Endodermal cell (in vitro differentiated cells): Measurements from ENCODE around the gene KIFAP3. TPM values are rescaled to one million over a fixed set of nuclear protein-coding genes. Genes with fewer than 3 reads are reported as not detected.

Experiments
- DNase-seq: peaks from one replicate; pipeline ENCODE4 v3.0.0-alpha.2; 2017
- H3K27ac ChIP-seq: 2 replicates; pipeline ENCODE4 v1.5.1; 2013; ENCODE audit warnings: mild to moderate bottlenecking, low read depth, low read length, moderate library complexity
- H3K27me3 ChIP-seq: 2 replicates; pipeline ENCODE4 v1.6.1; 2013; ENCODE audit warnings: mild to moderate bottlenecking, low read length, moderate library complexity; ENCODE audit not compliant: insufficient read depth, control insufficient read depth, poor library complexity, severe bottlenecking
- H3K36me3 ChIP-seq: 2 replicates; pipeline ENCODE4 v1.7.0; 2013; ENCODE audit warnings: mild to moderate bottlenecking, low read length, moderate library complexity; ENCODE audit not compliant: control insufficient read depth, insufficient read depth
- H3K4me1 ChIP-seq: one replicate; pipeline ENCODE4 v1.7.0; 2013; ENCODE audit warnings: low read length; ENCODE audit not compliant: control insufficient read depth, insufficient read depth
- H3K4me3 ChIP-seq: 2 replicates; pipeline ENCODE4 v1.5.1; 2013; ENCODE audit warnings: mild to moderate bottlenecking, low read length, moderate library complexity
- H3K9ac ChIP-seq: 2 replicates; pipeline ENCODE4 v1.6.1; 2013; ENCODE audit warnings: mild to moderate bottlenecking, low read length, moderate library complexity; ENCODE audit not compliant: poor library complexity, severe bottlenecking; ENCODE audit errors: extremely low read depth
- H3K9me3 ChIP-seq: 2 replicates; pipeline ENCODE4 v1.6.1; 2013; ENCODE audit warnings: mild to moderate bottlenecking, low read length, moderate library complexity; ENCODE audit not compliant: control insufficient read depth
- H3K27ac Mint-ChIP-seq: 2 replicates; pipeline ENCODE4 v1.8.0; 2020; ENCODE audit warnings: mixed read lengths
- H3K27me3 Mint-ChIP-seq: 2 replicates; pipeline ENCODE4 v1.8.0; 2021; ENCODE audit warnings: mild to moderate bottlenecking, mixed read lengths; ENCODE audit not compliant: insufficient read depth
- H3K36me3 Mint-ChIP-seq: 2 replicates; pipeline ENCODE4 v1.8.0; 2020; ENCODE audit warnings: low read depth, mixed read lengths
- H3K4me1 Mint-ChIP-seq: 2 replicates; pipeline ENCODE4 v1.8.0; 2020; ENCODE audit warnings: mixed read lengths
- H3K4me3 Mint-ChIP-seq: 2 replicates; pipeline ENCODE4 v1.8.0; 2020; ENCODE audit warnings: mild to moderate bottlenecking, moderate library complexity, mixed read lengths
- H3K9me3 Mint-ChIP-seq: 2 replicates; pipeline ENCODE4 v1.8.0; 2020; ENCODE audit warnings: mild to moderate bottlenecking, mixed read lengths
- WGBS, 2 experiments: methylation state at CpG; one replicate each; pipeline versions ENCODE4 v1.1.5 to v1.1.7; 2013; ENCODE audit warnings: missing lambda C conversion rate in 2 of 2, mixed read lengths in 1 of 2; ENCODE audit not compliant: insufficient coverage in 1 of 2, insufficient read length in 1 of 2; 5-methylcytosine and 5-hydroxymethylcytosine counted together
- total RNA-seq, 2 donors: library from RNA; stranded (reverse); fragmentation: NEBNext Ultra II Directional in 1 of 2; extraction: Animal tissue kit (Norgen Biotek cat#: 25700) in 1 of 2; gene quantifications; 2 replicates in 1 of 2; 3 replicates in 1 of 2; pipeline ENCODE4 v1.2.1, GENCODE V29; 2021
- TF ChIP-seq, protein P1 (sequence below): fragments of 200-600 bp; sonication (generic); conservative IDR thresholded peaks from 2 replicates; pipeline ENCODE4 v1.5.0; 2021; ENCODE audit warnings: antibody characterized with exemption, mild to moderate bottlenecking

The KIFAP3 gene
- total RNA-seq, 2 donors from 2014 or later, result 8.9 to 14.5 TPM

DNA sequence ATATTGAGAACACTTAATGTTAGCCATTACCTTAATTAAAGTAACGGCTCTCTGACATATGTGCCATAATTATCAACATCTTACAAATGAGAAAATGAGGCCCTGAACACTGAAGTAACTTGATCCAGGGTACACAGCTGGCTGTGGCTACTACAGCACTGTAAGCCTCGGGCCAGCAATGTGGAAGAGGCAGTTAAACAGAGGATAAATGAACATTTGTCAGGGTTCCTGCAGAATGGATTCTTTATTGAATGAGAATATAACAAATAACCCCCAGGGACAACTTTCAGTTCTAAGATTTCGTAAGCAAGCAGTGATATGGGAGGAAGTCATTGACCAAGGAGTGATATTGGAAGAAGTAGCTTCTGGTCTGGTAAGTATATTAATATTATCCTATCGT lies 110.3 kb downstream of the KIFAP3 start:
- Mint-ChIP-seq H3K4me1 (peaks cover 8% of the 10 kb centered on the region), H3K9me3 (no peaks in the 10 kb centered on the region)
- 92% methylated on average over 4 of the region's 4 CpGs; no CpG with 5 or more reads in 1 of the 2 experiments for whole genome bisulfite sequencing, 2 experiments

DNA sequence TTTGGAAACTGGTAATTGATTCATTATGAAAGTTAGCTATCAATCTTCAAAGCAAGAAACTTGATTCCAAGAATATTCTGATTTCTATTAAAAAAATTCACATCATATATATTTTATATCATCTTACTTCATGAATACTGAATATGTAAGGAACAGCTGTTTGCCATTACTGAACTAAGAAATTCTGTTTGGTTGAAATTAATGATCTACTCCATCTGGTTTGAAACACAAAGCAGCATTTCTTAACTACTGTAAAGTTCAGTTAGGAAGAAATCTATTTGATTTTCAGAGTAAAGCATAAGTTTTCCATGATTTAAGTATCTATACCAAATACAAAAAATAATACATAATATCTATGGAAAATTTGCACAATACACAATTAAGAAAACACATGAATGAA lies 114.8 kb downstream of the KIFAP3 start:
- H3K27ac Mint-ChIP-seq, result no peak overlapping the region
- no peaks in the 10 kb centered on the region for H3K27me3 ChIP-seq
- H3K9me3 Mint-ChIP-seq, result no peaks in the 10 kb centered on the region
- no peak overlapping the region for H3K4me3 ChIP-seq
- H3K27me3 Mint-ChIP-seq, result no peaks in the 10 kb centered on the region
- no peak for DNase-seq
- peaks cover 2% of the 10 kb centered on the region for H3K4me1 Mint-ChIP-seq
- no peak overlapping the region for H3K27ac ChIP-seq
- H3K9ac ChIP-seq, result no peak overlapping the region
- H3K4me1 ChIP-seq, result no peaks in the 10 kb centered on the region
- no peak overlapping the region for H3K4me3 Mint-ChIP-seq
- no peaks in the 10 kb centered on the region for H3K36me3 Mint-ChIP-seq
- TF ChIP-seq, protein P1, sequence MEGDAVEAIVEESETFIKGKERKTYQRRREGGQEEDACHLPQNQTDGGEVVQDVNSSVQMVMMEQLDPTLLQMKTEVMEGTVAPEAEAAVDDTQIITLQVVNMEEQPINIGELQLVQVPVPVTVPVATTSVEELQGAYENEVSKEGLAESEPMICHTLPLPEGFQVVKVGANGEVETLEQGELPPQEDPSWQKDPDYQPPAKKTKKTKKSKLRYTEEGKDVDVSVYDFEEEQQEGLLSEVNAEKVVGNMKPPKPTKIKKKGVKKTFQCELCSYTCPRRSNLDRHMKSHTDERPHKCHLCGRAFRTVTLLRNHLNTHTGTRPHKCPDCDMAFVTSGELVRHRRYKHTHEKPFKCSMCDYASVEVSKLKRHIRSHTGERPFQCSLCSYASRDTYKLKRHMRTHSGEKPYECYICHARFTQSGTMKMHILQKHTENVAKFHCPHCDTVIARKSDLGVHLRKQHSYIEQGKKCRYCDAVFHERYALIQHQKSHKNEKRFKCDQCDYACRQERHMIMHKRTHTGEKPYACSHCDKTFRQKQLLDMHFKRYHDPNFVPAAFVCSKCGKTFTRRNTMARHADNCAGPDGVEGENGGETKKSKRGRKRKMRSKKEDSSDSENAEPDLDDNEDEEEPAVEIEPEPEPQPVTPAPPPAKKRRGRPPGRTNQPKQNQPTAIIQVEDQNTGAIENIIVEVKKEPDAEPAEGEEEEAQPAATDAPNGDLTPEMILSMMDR, result no peak
- H3K9me3 ChIP-seq, result no peaks in the 10 kb centered on the region
- H3K36me3 ChIP-seq, result no peaks in the 10 kb centered on the region

More for the DNA sequence above, 110.3 kb downstream of the KIFAP3 start:
- no peaks in the 10 kb centered on the region for H3K36me3 Mint-ChIP-seq
- TF ChIP-seq, protein P1, result no peak
- Histone ChIP-seq H3K27me3 (no peaks in the 10 kb centered on the region), H3K36me3 (no peaks in the 10 kb centered on the region), H3K4me1 (no peaks in the 10 kb centered on the region), H3K9ac (no peak overlapping the region), H3K9me3 (no peaks in the 10 kb centered on the region), H3K27ac (no peak overlapping the region), H3K4me3 (no peak overlapping the region)
- no peak overlapping the region for H3K27ac Mint-ChIP-seq
- DNase-seq, result no peak
- no peak overlapping the region for H3K4me3 Mint-ChIP-seq
- H3K27me3 Mint-ChIP-seq, result no peaks in the 10 kb centered on the region

DNA sequence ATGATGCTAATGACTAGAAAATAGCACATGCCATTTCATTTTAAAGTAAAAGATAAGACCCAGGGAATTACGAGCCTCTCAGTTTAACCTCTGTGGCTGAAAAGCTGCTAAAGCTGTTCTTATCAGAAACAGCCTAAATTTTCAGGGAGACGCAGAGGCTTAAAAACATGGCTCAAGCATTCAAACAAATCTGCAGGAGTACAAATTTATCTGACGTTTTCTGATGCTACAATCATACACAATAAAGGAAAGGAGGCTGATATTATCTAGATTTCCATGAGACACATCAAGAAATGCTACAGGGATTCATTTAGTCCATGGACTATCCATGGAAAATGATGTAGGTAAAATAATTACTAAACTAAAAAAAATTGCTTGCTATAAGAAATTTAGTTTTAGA lies 115.5 kb downstream of the KIFAP3 start:
- H3K4me3 ChIP-seq, result no peak overlapping the region
- H3K9ac ChIP-seq, result no peak overlapping the region
- no peak for DNase-seq
- WGBS, 2 experiments, result 74 to 80% methylated on average over 1 to 3 of the region's 3 CpGs
- no peaks in the 10 kb centered on the region for H3K9me3 Mint-ChIP-seq
- no peaks in the 10 kb centered on the region for H3K9me3 ChIP-seq
- peaks cover 2% of the 10 kb centered on the region for H3K4me1 Mint-ChIP-seq
- H3K27ac ChIP-seq, result no peak overlapping the region
- H3K27me3 Mint-ChIP-seq, result no peaks in the 10 kb centered on the region
- H3K27me3 ChIP-seq, result no peaks in the 10 kb centered on the region
- TF ChIP-seq, protein P1, result no peak
- no peak overlapping the region for H3K27ac Mint-ChIP-seq
- no peaks in the 10 kb centered on the region for H3K4me1 ChIP-seq
- no peaks in the 10 kb centered on the region for H3K36me3 ChIP-seq
- no peaks in the 10 kb centered on the region for H3K36me3 Mint-ChIP-seq
- no peak overlapping the region for H3K4me3 Mint-ChIP-seq
